Measurements from ENCODE around the gene SEMA5B.

The SEMA5B gene

GRCh38 chr3:122921791-122922651, 105.5 kb downstream of the SEMA5B start:
- DNase-seq: peak in 1 of 5 donors; percentile 34

GRCh38 chr3:122920986-122921385, 106.6 kb downstream of the SEMA5B start:
- no peak for DNase-seq

GRCh38 chr3:122919291-122919610, 108.3 kb downstream of the SEMA5B start:
- DNase-seq: no peak

GRCh38 chr3:122918576-122919290, 108.8 kb downstream of the SEMA5B start:
- DNase-seq: no peak

- no peak for DNase-seq
Measured at GRCh38 chr3:122917412-122917811, 110.2 kb downstream of the SEMA5B start.

GRCh38 chr3:122916580-122916979, 111.0 kb downstream of the SEMA5B start:
- no peak for DNase-seq

GRCh38 chr3:122916084-122916483, 111.5 kb downstream of the SEMA5B start:
- DNase-seq: no peak

GRCh38 chr3:122915300-122916055, 112.1 kb downstream of the SEMA5B start:
- no peak for DNase-seq

- no peak for DNase-seq
Measured at GRCh38 chr3:122913539-122914100, 113.9 kb downstream of the SEMA5B start.

GRCh38 chr3:122912772-122913538, 114.6 kb downstream of the SEMA5B start:
- DNase-seq: no peak

GRCh38 chr3:122911901-122912300, 115.7 kb downstream of the SEMA5B start:
- no peak for DNase-seq

- DNase-seq: no peak
Measured at GRCh38 chr3:122908251-122908650, 119.3 kb downstream of the SEMA5B start.

- DNase-seq: no peak
Measured at GRCh38 chr3:122907471-122907870, 120.1 kb downstream of the SEMA5B start.

GRCh38 chr3:122903171-122903570, 124.4 kb downstream of the SEMA5B start:
- no peak for DNase-seq

GRCh38 chr3:122902326-122902725, 125.2 kb downstream of the SEMA5B start:
- no peak for DNase-seq

GRCh38 chr3:122898298-122898697, 129.3 kb downstream of the SEMA5B start:
- DNase-seq: no peak

GRCh38 chr3:122893754-122894668, 133.6 kb downstream of the SEMA5B start:
- DNase-seq: no peak

- DNase-seq: peak in 1 of 5 donors; percentile 23
Measured at GRCh38 chr3:122893282-122893681, 134.3 kb downstream of the SEMA5B start.

- no peak for DNase-seq
Measured at GRCh38 chr3:122892118-122892960, 135.2 kb downstream of the SEMA5B start.

- no peak for DNase-seq
Measured at GRCh38 chr3:122890720-122891220, 136.8 kb downstream of the SEMA5B start.
